GM10266 (cell line): ENCODE data around the gene HTR1B.

ENCODE experiments used
- DNase-seq: peaks from one replicate; pipeline ENCODE4 v3.0.0; 2012; ENCODE audit errors: extremely low spot score
- TF ChIP-seq, protein P1 (sequence below): IDR thresholded peaks from 2 replicates; pipeline ENCODE4 v1.5.1; 2012; ENCODE audit warnings: mild to moderate bottlenecking, low read depth; ENCODE audit not compliant: control insufficient read depth, insufficient read depth; ENCODE audit errors: missing control alignments

Gene HTR1B

DNA sequence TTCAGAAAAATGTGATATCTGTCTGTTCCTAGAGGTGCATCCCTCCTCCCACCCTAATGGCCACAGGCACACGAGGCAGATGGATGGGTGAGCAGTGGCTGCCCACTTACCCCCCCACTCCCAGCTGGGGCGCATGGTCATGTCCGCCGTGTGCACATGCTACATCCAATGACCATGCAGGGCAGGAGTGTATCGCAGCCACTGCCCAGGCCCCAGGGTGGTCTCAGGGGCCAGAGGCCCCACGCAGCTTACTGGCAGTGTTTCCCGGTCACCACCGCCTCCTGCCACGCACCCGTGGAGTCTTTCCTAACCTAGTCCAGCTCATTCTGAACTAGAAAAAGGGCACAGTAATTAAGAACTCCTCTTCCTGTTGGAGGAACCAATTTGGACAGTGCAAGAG lies 11.7 kb upstream of the HTR1B start:
- DNase-seq = no peak
- TF ChIP-seq, protein P1, sequence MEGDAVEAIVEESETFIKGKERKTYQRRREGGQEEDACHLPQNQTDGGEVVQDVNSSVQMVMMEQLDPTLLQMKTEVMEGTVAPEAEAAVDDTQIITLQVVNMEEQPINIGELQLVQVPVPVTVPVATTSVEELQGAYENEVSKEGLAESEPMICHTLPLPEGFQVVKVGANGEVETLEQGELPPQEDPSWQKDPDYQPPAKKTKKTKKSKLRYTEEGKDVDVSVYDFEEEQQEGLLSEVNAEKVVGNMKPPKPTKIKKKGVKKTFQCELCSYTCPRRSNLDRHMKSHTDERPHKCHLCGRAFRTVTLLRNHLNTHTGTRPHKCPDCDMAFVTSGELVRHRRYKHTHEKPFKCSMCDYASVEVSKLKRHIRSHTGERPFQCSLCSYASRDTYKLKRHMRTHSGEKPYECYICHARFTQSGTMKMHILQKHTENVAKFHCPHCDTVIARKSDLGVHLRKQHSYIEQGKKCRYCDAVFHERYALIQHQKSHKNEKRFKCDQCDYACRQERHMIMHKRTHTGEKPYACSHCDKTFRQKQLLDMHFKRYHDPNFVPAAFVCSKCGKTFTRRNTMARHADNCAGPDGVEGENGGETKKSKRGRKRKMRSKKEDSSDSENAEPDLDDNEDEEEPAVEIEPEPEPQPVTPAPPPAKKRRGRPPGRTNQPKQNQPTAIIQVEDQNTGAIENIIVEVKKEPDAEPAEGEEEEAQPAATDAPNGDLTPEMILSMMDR = no peak

DNA sequence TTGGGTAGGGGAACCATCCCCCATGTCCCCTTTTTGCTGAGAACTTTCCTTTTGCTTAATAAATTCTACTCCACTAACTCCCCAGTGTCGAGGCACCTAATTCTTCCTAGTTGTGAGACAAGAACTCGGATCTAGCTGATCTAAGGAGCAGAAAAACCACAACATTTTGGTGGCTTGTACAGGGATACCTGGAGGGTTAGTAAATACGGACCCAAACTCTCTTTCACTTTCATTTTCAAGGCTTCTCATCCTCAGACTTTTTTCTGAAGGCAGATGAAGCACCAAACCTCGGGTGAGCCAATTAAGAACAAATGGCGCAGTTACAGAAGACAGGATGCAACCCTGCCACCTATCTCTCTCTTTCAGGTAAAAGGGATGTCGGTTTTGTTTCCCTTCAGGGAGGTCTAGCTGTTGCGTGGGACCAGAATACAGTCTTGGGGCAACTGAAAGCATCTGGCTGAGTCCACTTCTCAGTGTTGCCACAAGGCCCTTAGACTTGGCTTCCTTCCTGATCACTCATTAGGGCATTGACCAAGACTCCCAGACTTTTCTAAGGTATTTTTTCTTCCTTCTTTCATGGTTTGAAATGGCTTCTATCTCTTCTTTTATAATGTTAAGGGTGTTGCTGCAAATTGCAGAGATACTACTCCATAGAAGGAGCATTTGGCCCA lies 11.1 kb upstream of the HTR1B start:
- TF ChIP-seq, protein P1 = no peak
- DNase-seq = no peak

DNA sequence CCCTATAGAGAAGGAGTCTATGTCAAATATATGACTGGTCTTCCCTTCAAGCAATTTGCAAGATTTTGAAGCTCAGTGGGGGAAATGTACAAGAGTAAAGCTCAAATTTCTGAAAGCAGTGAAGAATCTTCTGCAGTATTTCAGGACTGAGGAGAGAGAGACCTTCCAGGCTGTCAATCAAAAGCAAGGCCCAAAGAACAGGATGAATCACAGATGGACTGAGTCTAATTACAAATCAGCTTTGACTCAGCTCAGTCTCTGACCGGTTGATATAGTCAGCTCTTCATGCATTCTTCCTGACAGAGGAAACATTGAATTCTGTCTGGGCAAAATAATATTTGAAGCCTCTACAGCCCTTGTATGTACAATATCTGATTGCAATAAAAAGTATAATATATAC lies 7.7 kb upstream of the HTR1B start:
- no peak for DNase-seq
- TF ChIP-seq, protein P1 = no peak

DNA sequence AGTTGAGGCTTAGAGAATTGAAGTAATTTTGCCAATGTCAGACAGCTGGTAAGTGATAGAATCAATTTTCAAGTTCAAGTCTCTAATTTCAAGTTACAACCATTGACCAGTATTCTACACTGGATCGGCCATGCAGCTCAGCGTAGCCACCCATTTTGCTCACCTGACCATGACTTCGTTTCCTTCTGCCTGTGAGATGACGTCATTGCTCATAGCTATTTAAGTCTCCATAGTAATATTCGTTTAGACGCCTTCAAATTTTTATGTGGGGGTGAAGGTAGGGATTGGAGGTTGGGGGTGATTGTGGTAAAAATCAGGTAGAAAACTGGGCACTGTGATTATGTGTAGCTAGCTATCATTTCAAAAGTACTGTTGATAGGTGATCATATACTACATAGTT lies 5.6 kb upstream of the HTR1B start:
- no peak for DNase-seq
- TF ChIP-seq, protein P1 = no peak

DNA sequence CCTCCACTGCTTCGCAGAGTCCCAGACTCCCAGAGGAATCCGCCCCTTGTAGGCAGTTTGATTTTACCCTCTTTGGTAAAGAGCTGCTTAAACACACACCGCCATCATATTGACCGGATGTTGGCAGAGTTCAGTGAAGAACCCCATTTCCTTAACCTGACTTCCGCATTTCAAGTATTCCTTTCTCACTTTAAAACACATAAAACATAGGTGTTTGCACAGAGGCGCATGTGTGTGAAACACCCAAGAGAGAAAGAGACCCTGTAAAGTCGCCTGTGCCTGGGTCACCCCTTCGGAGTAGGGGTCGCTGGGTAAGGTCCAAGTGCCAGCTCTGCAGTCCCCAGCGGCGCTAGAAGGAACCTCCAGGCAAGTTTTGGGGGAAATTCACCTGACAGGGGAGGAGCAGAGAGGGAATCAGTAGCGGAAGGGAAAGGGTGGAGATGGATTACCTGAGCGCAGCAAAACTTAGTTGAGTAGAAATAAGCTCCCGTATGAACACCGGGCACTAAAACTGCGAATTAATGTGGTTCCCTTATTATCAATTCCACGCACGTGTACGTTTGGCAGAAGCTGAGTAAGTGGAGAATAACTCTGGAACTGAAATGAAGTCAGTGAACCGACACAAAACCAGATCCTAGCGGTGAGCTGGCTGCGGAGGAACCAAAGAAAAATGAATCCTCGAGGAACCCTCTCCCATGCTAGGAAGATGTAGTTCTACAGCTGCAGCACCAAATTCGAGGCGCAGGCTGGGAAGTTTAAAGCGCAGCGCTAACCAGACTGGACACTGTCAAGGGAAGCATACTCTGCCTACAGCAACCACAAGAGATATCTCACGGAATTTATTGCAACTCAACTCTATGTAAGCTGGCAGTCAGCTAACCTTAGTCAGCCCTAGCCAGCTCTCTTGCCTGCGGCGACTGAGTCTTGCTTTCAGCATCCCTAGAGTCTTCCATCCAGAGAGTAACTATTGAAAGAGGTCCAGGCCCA lies 3.5 kb upstream of the HTR1B start:
- TF ChIP-seq, protein P1 = no peak
- peak; percentile 47 for DNase-seq

DNA sequence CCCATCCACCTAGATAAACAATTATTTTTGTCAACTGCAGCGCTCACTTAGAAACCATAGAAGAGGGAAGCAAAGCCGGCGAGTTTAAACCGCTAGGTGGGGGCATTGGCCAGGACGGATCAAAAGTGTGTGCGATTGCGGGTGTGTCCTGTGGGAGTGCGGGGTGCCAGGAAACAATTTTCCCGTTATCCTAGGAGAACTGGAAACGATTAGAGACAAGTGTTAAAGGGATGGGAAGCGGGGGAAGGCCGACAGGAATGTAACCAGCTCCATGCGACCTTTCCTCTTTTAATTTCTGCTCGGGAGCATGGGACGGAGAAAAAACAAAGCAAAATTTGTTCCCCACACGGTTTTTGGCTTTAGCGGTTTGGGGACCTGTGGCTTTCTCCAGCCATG lies 2.8 kb upstream of the HTR1B start:
- TF ChIP-seq, protein P1 = peak; percentile 56
- peak; percentile 64 for DNase-seq

DNA sequence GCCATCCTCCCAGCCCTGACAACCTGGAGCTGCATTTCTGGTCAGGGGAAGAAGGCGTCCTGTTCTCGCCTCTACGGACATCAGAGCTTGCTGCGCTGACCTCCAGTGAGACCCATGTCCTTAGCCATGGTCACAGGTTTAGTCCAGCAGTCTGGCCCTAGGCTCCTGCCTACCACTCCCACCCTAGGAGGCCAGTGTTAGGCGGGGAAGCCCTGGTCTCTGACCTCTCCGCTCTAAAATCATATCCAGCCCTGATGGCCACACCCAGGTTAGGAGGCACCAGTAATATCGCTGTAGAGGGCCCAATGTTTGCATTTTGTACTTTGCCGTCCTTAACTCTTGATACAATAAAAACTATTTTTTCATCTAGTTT lies 1.2 kb upstream of the HTR1B start:
- no peak for DNase-seq
- TF ChIP-seq, protein P1 = no peak
